ENCODE measurements around the gene IQCE.
"Not testable (repeated sequence)": the region's sequence is repeated elsewhere in the genome, so short reads cannot be mapped to it uniquely, and the experiment has no call there.

IQCE gene

GRCh38 chr7:2533566-2533965, 25.2 kb upstream of the IQCE start:
- not testable (repeated sequence) for DNase-seq

DNA sequence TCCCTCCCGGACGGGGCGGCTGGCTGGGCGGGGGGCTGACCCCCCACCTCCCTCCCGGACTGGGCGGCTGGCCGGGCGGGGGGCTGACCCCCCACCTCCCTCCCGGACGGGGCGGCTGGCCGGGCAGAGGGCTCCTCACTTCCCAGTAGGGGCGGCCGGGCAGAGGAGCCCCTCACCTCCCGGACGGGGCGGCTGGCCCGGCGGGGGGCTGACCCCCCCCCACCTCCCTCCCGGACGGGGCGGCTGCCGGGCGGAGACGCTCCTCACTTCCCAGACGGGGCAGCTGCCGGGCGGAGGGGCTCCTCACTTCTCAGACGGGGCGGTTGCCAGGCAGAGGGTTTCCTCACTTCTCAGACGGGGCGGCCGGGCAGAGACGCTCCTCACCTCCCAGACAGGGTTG, 24.6 kb upstream of the IQCE start:
- not testable (repeated sequence) for DNase-seq

GRCh38 chr7:2535872-2536627, 22.7 kb upstream of the IQCE start:
- DNase-seq: not testable (repeated sequence)

DNA sequence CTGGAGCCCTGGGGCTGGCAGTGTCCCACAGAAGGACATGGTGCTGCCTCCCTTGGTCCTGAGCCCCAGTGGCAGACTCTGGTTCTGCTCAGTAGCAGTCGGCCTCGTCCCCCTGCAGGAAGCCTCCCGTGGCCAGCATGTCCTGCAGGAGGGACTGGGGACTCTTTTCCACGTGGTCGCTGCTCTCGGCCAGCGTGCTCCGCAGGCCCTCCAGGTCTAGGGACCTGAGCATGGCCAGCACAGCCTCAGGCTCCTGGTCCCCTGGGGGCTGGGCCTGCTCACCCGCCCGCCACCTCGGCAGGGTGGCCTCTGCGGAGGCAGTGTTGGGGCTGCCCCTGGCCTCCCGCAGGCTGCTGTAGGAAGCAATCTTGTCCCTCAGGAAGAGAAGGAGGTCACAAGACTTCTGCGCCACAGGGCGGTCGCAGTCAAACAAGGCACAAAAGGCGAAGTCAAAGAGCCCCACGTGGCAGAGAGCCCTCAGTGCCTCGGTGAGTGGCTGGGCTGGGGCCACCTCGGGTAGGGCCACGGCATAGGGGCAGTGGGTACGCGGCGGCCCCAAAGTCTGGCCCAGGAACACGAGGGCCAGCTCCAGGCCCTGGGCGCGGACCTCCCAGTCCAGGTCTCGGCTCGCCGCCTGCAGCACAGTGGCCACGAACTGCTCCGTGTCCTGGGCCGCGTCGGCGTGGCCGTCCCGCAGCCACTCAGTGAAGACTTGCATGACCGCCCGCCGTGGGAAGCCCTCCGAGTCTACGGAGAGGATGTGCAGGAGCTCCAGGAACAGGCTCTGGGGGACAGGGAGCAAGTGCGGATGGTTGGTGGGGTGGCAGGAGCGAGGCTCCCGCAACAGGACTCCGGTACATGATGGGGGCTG, 20.6 kb upstream of the IQCE start:
- no peak for DNase-seq

DNA sequence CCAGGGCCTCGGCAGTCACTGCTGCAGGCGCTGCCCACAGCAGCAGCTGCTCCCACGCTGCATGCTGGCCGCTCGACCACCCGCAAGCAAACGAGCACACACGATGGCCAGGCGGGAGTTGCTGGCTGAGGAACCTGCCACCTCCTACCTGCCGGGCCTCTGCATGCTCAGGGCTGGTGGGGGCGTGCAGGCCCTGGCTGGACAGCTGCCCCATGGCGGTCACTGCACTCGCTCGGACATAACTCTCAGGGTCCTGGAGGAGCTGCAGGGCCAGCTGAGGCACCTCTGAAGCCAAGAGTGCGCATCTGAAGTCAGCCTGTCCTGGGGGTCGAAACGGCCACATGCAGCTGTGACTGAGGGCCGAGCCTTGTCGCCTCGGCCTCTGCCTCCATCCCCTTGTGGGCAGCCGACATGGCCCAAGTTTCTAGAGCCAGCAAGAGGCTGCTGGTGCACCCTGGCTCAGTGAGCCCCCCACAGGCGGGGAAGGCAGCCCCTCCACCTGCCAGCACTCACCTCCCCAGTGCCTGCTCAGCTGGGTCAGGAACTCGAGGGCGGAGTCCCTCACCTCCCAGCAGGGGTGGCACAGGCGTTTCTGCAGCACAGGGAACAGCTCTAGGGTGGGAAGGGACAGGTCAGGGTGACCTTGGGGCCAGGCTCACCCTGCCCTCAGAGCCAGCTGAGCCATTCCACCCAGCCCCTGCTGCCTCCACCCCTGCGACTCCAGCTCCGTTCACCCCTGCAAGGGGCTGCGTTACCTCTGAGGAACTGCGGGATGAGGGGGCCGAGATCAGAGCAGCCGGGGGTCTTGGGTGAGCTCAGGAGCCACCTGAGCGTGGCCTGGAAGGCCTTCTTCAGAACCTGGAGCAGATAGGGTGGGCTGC, 19.5 kb upstream of the IQCE start:
- DNase-seq: no peak

- no peak for DNase-seq
Measured at GRCh38 chr7:2540133-2540532, 18.6 kb upstream of the IQCE start.

GRCh38 chr7:2540641-2541051, 18.1 kb upstream of the IQCE start:
- DNase-seq: no peak

- no peak for DNase-seq
Measured at GRCh38 chr7:2541291-2542010, 17.3 kb upstream of the IQCE start.

- DNase-seq: no peak
Measured at GRCh38 chr7:2542011-2542915, 16.5 kb upstream of the IQCE start.

GRCh38 chr7:2542916-2543871, 15.6 kb upstream of the IQCE start:
- no peak for DNase-seq

DNA sequence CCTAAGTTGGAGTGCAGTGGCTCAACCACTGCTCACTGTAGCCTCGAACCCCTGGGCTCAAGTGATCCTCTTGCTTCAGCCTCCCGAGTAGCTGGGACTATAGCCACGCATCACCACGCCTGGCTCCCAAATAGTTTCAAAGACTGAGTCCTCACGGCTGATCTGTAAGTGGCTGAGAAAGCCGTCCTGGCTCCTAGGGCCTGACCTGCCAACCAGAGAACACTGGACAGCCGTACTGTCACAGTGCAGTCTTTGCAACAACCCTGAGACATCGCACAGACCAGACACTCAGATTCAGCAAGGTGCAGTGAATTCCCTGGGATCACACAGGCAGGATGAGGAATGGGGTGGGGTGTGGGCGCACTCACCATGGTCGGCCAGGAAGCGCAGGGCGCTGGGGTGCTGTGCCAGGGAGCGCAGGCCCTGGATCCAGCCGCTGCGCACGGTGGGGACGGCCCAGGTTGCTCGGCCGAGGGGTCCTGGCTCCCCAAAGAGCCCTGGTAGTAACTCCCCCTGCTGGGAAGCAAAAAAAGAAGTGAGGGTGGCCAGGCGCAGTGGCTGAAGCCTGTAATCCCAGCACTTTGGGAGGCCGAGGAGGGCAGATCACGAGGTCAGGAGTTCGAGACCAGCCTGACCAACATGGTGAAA, 14.1 kb upstream of the IQCE start:
- DNase-seq: no peak

DNA sequence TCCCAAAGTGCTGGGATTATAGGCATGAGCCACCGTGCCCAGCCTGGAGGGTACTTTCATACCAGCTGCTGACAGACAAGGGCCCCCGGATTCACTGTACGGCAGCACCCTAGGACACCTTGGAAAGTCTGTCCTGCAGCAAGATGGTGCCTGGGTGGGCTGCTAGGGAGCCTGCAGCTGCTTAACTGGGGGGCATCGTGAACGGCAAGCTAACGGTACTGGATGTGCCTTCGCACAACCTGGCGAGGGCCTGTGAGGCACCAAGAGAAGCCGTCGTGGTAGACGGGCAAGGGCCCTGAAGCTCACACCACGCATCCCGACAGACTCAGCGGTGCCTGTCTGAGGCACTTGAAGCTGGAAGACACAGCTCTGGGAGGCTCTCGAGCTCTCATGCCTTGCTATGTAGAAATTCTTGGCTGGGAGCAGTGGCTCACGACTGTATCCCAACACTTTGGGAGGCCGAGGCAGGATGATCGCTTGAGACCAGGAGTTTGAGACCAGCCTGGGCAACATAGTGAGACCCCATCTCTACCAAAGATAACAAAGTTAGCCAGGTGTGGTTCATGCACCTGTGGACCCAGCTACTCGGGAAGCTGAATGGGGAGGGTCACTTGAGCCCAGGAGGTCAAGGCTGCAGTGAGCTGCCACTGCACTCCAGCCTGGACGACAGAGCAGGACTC, 12.9 kb upstream of the IQCE start:
- DNase-seq: no peak

GRCh38 chr7:2546776-2547586, 11.8 kb upstream of the IQCE start:
- DNase-seq: no peak

DNA sequence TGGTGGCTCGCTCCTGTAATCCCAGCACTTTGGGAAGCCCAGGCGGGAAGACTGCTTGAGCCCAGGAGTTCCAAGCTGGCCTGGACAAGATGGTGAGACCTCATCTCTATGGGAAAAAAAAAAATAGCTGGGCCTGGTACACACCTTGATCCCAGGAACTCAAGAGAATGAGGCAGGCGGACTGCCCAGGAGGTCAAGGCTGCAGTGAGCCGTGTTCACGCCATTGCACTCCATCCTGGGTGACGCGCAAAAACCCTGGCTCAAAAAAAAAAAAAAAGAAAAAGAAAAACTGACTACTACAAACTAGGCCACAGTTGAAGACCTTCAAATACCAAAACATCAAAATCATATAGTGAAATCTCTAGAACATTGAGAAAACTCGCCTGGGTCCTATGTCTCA, 7.4 kb upstream of the IQCE start:
- DNase-seq: no peak

DNA sequence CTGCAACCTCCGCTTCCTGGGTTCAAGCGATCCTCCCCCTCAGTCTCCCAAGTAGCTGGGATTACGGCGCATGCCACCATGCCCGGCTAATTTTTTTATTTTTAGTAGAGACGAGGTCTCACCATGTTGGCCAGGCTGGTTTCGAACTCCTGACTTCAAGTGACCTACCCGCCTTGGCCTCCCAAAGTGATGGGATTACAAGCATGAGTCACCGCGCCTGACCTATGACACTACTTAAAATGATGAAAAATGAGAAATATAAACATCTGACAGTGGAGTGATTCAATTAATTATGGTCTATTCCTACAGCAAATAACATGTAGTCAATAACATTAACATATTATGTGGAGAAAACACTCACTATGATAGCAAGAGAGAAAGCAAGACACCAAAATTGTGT, 5.7 kb upstream of the IQCE start:
- DNase-seq: no peak

DNA sequence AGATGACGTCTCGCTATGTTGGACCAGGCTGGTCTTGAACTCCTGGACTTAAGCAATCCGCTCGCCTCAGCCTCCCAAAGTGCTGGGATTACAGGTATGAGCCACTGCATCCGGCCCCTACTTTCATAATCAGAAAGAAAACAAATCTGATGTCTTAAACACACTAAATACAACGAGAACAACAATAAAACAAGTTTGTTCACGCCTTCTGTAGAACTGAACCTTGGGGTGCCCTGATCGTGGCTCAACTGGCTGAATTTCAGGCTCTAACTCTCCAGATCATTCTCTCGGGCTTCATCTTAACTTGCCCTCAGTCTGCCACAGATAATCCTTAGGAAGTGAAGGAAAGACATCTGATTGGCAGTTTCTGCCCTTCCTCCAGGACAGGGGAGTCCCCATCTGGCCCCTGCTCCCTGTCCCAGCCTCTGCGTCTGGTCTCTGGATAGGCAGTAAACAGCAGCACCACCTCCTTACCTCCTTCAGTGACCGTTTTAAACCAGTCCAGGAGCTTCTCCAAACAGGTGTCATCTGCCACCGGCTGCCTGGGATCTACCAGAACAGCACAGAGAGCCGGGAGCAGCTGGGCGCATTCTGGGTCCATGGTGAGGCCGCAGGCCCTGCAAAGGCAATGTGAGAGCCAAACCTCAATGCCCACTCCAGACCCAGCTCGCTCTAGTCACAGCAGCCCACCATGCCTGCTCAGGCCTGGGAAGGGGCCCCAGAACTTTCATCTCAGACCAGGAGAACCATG, 4.8 kb upstream of the IQCE start:
- DNase-seq: no peak

DNA sequence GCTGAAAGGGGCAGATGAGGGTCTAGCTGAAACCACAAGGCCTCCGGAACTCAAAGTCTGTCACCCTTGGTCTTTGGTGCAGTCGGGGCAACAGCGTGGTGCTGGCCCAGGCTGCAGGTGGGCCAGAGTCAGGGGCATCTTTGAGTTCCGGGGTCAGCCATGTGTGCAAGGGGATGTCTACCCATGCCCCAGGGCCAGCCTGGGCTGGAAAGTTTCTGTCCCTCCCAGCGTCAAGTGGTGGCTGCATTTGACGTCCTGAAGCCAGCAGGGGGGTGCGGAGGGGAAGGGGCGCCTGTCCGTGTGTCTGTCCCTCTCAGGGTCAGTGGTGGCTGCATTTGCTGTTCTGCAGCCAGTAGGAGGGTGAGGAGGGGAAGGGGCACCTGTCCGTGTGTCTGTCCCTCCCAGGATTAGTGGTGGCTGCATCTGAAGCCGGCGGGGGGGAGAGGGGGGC, 4.1 kb upstream of the IQCE start:
- DNase-seq: no peak
